Measurements from ENCODE around the gene PCDHGA1.

DNA sequence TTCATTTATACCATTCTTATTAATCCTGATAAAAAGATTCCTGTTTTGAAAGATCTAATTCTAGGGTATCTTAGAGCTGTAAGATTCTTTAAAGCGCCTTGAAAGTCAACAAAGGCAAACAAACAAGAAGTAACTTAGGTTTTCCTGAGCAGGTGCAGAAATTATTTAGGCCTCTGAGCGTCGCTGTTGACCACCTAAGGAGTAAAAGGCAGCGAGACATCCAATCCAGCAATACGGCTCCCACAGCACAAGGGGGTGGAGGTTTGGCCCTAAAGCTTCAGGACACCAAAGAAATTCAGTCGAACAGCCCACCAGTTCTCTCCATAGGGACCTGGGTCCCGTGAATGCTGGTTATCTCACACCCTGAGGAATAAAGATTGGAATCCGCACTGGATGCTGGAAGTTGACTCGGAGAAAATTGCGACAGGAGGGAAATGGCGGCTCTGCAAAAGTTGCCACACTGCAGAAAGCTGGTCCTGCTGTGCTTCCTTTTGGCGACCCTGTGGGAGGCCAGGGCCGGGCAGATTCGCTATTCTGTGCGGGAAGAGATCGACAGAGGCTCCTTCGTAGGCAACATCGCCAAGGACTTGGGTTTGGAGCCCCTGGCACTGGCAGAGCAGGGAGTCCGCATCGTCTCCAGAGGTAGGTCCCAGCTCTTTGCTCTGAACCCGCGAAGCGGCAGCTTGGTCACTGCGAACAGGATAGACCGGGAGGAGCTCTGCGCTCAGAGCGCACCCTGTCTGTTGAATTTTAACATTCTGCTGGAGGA is 8.4 kb downstream of the PCDHGA1 start, which contains the start of gene PCDHGA2:
- TF ChIP-seq, protein P1, sequence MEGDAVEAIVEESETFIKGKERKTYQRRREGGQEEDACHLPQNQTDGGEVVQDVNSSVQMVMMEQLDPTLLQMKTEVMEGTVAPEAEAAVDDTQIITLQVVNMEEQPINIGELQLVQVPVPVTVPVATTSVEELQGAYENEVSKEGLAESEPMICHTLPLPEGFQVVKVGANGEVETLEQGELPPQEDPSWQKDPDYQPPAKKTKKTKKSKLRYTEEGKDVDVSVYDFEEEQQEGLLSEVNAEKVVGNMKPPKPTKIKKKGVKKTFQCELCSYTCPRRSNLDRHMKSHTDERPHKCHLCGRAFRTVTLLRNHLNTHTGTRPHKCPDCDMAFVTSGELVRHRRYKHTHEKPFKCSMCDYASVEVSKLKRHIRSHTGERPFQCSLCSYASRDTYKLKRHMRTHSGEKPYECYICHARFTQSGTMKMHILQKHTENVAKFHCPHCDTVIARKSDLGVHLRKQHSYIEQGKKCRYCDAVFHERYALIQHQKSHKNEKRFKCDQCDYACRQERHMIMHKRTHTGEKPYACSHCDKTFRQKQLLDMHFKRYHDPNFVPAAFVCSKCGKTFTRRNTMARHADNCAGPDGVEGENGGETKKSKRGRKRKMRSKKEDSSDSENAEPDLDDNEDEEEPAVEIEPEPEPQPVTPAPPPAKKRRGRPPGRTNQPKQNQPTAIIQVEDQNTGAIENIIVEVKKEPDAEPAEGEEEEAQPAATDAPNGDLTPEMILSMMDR (IDR thresholded peaks at IDR 0.05 in 4 of 5, conservative IDR thresholded peaks at IDR 0.05 in 1 of 5): peak; percentile 40 to 64 (median 60)
- TF ChIP-seq POLR2A (IDR thresholded peaks at IDR 0.05): no peak
